Measurements from ENCODE around the gene RBM3.
"Not testable (repeated sequence)": the region's sequence is repeated elsewhere in the genome, so short reads cannot be mapped to it uniquely, and the experiment has no call there.

The RBM3 gene

GRCh38 chrX:48574270-48575266, at the start of gene RBM3:
RBM3 (plus strand) TSS chrX:48574484; CDS start chrX:48575181, 697 bp downstream.
- Mint-ChIP-seq H3K36me3 (ENCODE audit: low read depth) (peaks cover 56% of the 10 kb centered on the region), H3K4me3 (peak within 1 kb of the TSS; percentile 96), H3K27me3 (no peaks in the 10 kb centered on the region), H3K4me1 (ENCODE audit: low read depth) (peaks cover 26% of the 10 kb centered on the region), H3K9me3 (no peaks in the 10 kb centered on the region), H3K27ac (peak within 1 kb of the TSS; percentile 100)
- peak; percentile 89 for DNase-seq

GRCh38 chrX:48525853-48526252, 48.4 kb upstream of the RBM3 start:
- not testable (repeated sequence) for H3K27ac Mint-ChIP-seq, DNase-seq, H3K9me3 Mint-ChIP-seq, H3K4me3 Mint-ChIP-seq, H3K27me3 Mint-ChIP-seq
- H3K4me1 Mint-ChIP-seq (ENCODE audit: low read depth): peaks cover 19% of the 10 kb centered on the region
- H3K36me3 Mint-ChIP-seq (ENCODE audit: low read depth): peaks cover 59% of the 10 kb centered on the region

DNA sequence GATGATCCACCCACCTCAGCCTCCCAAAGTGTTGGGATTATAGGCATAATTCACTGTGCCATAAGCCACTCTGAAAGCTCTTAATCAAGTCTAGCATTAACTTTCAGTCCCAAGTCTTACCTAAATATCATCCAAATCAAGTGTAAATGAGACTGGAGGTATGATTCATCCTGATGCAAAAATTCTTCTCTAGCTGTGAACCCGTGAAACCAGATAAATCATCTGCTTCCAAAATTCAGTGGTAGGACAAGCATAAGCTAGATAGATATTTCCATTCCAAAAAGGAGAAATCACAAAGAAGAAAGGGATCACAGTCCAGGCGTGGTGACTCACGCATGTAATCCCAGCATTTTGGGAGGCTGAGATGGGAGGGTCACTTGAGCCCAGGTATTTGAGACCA, 43.5 kb upstream of the RBM3 start:
- H3K9me3 Mint-ChIP-seq: no peaks in the 10 kb centered on the region
- H3K27ac Mint-ChIP-seq: no peak overlapping the region
- peaks cover 13% of the 10 kb centered on the region for H3K4me1 Mint-ChIP-seq (ENCODE audit: low read depth)
- H3K36me3 Mint-ChIP-seq (ENCODE audit: low read depth): peaks cover 37% of the 10 kb centered on the region
- no peak for DNase-seq
- no peak overlapping the region for H3K4me3 Mint-ChIP-seq
- H3K27me3 Mint-ChIP-seq: peaks cover 4% of the 10 kb centered on the region

DNA sequence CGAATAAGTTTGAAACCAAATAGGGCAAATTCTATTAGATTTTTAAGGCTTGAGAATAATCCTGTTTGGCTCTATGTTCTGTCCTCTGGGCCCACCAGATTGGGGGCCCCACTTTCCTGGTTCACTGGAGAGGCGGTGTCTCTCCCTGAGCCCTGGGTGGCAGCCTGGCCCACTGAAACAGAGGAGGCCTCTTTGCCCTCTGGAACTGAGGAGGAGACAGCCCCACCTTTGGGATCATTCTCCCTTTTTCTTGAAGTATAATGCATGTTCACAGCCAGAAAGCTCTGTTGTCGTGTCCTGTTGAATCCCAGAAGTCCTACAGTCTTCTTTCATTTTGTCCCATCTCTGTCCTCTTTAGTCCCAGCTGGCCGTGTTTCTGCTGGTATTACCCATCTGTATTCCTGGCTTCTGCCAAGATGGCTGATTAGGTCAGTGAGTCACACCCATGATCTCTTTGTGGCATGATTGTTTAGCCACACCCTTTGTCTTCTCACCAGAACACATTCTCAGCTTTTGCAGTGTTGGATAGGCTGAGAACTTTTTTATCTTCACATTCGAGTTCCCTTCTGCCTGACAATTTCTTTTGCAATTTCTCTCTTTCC, 42.8 kb upstream of the RBM3 start:
- Mint-ChIP-seq H3K27me3 (peaks cover 4% of the 10 kb centered on the region), H3K27ac (no peak overlapping the region), H3K36me3 (ENCODE audit: low read depth) (peaks cover 31% of the 10 kb centered on the region), H3K4me1 (ENCODE audit: low read depth) (peaks cover 13% of the 10 kb centered on the region), H3K4me3 (no peak overlapping the region), H3K9me3 (no peaks in the 10 kb centered on the region)
- DNase-seq: no peak

DNA sequence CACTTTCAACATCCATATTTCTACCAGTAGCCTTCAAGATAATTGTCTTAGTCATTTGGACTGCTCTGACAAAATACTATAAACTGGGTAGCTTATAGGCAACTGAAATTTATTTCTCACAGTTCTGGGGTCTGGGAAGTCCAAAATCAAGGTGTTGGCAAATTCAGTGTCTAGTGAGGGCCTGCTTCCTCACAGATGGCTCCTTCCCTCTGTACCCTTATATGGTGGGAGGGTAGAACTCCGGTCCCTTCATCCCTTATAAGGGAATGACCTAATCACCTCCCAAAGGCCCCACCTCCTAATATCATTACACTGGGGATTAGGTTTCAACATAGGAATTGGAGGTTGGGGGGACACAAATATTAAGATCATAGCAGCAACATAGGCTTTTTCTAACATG, 42.1 kb upstream of the RBM3 start:
- H3K36me3 Mint-ChIP-seq (ENCODE audit: low read depth): peaks cover 24% of the 10 kb centered on the region
- no peak for DNase-seq
- no peak overlapping the region for H3K27ac Mint-ChIP-seq
- H3K27me3 Mint-ChIP-seq: peaks cover 4% of the 10 kb centered on the region
- H3K4me3 Mint-ChIP-seq: no peak overlapping the region
- H3K4me1 Mint-ChIP-seq (ENCODE audit: low read depth): peaks cover 11% of the 10 kb centered on the region
- no peaks in the 10 kb centered on the region for H3K9me3 Mint-ChIP-seq

- H3K27ac Mint-ChIP-seq: no peak overlapping the region
Measured at GRCh38 chrX:48533165-48533564, 41.1 kb upstream of the RBM3 start.

DNA sequence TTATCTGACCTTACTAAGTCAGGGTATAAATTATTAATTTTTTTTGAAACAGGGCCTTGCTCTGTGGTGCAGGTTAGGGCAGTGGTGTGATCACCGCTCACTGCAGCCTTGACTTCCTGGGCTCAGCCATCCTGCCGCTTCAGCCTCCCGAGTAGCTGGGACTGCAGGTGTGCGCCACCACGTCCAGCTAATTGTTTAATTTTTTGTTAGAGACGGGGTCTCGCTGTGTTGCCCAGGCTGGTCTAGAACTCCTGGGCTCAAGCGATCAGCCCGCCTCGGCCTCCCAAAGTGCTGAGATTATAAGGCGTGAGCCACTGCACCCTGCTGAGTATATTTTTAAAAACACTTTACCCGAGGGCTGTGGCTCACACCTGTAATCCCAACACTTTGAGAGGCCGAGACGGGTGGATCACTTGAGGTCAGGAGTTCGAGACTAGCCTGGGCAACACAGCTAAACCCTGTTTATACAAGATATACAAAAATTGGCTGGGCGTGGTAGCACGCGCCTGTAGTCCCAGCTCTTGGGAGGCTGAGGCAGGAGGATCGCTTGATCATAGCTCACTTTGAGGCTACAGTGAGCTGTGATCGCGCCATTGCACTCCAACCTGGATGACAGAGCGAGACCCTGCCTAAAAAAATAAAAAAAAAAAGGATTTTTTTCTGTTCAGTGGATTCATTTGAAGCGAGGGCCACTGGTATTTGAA, 35.5 kb upstream of the RBM3 start:
- peak overlapping the region; percentile 98 for H3K27ac Mint-ChIP-seq
- DNase-seq: no peak
- peaks cover 19% of the 10 kb centered on the region for H3K4me1 Mint-ChIP-seq (ENCODE audit: low read depth)
- peak overlapping the region; percentile 83 for H3K4me3 Mint-ChIP-seq
- H3K27me3 Mint-ChIP-seq: peaks cover 6% of the 10 kb centered on the region
- peaks cover 22% of the 10 kb centered on the region for H3K36me3 Mint-ChIP-seq (ENCODE audit: low read depth)
- no peaks in the 10 kb centered on the region for H3K9me3 Mint-ChIP-seq

More at GRCh38 chrX:48533165-48533564, 41.1 kb upstream of the RBM3 start:
- H3K4me1 Mint-ChIP-seq (ENCODE audit: low read depth): peaks cover 11% of the 10 kb centered on the region
- H3K9me3 Mint-ChIP-seq: no peaks in the 10 kb centered on the region
- peaks cover 6% of the 10 kb centered on the region for H3K27me3 Mint-ChIP-seq
- H3K4me3 Mint-ChIP-seq: no peak overlapping the region
- DNase-seq: no peak
- H3K36me3 Mint-ChIP-seq (ENCODE audit: low read depth): peaks cover 14% of the 10 kb centered on the region

GRCh38 chrX:48539345-48540027, 34.8 kb upstream of the RBM3 start, which contains the start of gene TBC1D25:
TBC1D25 (plus strand) TSS chrX:48539714; CDS start chrX:48539798, 84 bp downstream.
- H3K9me3 Mint-ChIP-seq: no peaks in the 10 kb centered on the region
- peaks cover 19% of the 10 kb centered on the region for H3K4me1 Mint-ChIP-seq (ENCODE audit: low read depth)
- H3K4me3 Mint-ChIP-seq: peak within 1 kb of the TSS; percentile 83
- peaks cover 6% of the 10 kb centered on the region for H3K27me3 Mint-ChIP-seq
- peaks cover 27% of the 10 kb centered on the region for H3K36me3 Mint-ChIP-seq (ENCODE audit: low read depth)
- peak; percentile 94 for DNase-seq
- peak within 1 kb of the TSS; percentile 98 for H3K27ac Mint-ChIP-seq

- peaks cover 2% of the 10 kb centered on the region for H3K27me3 Mint-ChIP-seq
- no peak for DNase-seq
- peaks cover 19% of the 10 kb centered on the region for H3K4me1 Mint-ChIP-seq (ENCODE audit: low read depth)
- H3K27ac Mint-ChIP-seq: peak overlapping the region; percentile 98
- peak overlapping the region; percentile 83 for H3K4me3 Mint-ChIP-seq
- no peaks in the 10 kb centered on the region for H3K9me3 Mint-ChIP-seq
- H3K36me3 Mint-ChIP-seq (ENCODE audit: low read depth): peaks cover 32% of the 10 kb centered on the region
Measured at GRCh38 chrX:48540028-48540375, 34.3 kb upstream of the RBM3 start.

DNA sequence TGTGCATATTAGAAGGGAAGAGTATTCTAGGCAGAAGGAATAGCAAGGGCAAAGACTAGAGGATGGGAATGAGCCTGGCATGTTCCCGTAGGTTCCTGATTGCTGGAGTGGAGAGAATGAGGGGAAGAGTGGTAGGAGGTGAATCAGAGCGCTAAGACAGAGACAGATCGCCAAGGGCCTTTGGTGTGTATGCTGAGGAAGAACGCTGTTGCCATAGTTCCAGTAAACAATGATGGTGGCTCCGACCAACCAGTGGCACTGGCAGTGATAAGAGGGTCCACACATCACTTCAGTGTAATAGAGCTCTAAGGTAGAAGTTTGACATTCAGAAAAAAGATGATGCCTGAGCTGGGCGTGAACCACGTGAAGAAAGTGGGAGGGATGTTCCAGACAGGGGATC, 33.8 kb upstream of the RBM3 start:
- peak overlapping the region; percentile 98 for H3K27ac Mint-ChIP-seq
- no peaks in the 10 kb centered on the region for H3K9me3 Mint-ChIP-seq
- peak overlapping the region; percentile 83 for H3K4me3 Mint-ChIP-seq
- DNase-seq: no peak
- peaks cover 2% of the 10 kb centered on the region for H3K27me3 Mint-ChIP-seq
- peaks cover 19% of the 10 kb centered on the region for H3K4me1 Mint-ChIP-seq (ENCODE audit: low read depth)
- peaks cover 33% of the 10 kb centered on the region for H3K36me3 Mint-ChIP-seq (ENCODE audit: low read depth)

- H3K4me3 Mint-ChIP-seq: peak overlapping the region; percentile 83
- no peaks in the 10 kb centered on the region for H3K9me3 Mint-ChIP-seq
- H3K4me1 Mint-ChIP-seq (ENCODE audit: low read depth): peaks cover 19% of the 10 kb centered on the region
- peaks cover 2% of the 10 kb centered on the region for H3K27me3 Mint-ChIP-seq
- DNase-seq: no peak
- peaks cover 35% of the 10 kb centered on the region for H3K36me3 Mint-ChIP-seq (ENCODE audit: low read depth)
- H3K27ac Mint-ChIP-seq: peak overlapping the region; percentile 98
Measured at GRCh38 chrX:48541140-48541814, 33.0 kb upstream of the RBM3 start.

DNA sequence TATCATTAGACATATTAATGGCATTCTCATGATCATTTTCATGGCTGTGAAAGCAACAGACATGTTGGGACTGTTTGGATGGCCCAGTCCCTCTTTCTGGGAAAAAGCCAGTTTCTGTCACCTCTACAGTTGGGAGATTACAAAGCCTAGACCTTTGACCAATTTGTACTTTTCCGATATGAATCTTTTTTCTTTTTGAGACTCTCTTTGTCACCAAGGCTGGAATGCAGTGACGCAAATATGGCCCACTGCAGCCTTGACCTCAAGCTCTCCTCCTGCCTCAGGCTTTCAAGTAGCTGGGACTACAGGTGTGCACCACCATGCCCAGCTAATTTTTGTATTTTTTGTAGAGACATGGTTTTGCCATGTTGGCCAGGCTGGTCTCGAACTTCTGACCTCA, 25.4 kb upstream of the RBM3 start:
- peaks cover 47% of the 10 kb centered on the region for H3K36me3 Mint-ChIP-seq (ENCODE audit: low read depth)
- H3K4me3 Mint-ChIP-seq: no peak overlapping the region
- no peak for DNase-seq
- no peaks in the 10 kb centered on the region for H3K4me1 Mint-ChIP-seq (ENCODE audit: low read depth)
- H3K27ac Mint-ChIP-seq: no peak overlapping the region
- no peaks in the 10 kb centered on the region for H3K27me3 Mint-ChIP-seq
- no peaks in the 10 kb centered on the region for H3K9me3 Mint-ChIP-seq

DNA sequence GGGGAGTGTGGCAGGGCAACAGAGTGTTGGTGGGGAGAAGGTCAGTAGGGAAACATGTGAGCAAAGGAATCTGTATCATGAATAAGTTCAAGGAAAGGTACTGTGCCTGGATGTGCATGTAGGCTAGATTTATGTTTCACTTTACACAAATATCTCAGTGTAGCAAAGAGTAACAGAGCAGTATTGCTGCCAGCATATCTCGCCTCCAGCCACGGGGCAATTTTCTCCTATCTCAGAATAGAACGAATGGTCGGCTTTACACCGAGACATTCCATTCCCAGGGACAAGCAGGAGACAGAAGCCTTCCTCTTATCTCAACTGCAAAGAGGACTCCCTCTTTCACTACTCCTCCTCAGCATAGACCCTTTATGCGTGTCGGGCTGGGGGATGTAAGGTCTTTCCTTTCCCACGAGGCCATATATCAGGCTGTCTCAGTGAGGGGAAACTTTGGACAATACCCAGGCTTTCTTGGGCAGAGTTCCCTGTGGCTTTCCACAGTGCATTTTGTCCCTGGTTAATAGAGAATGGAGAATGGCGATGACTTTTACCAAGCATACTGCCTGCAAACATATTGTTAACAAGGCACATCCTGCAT, 18.5 kb upstream of the RBM3 start:
- H3K36me3 Mint-ChIP-seq (ENCODE audit: low read depth): peaks cover 58% of the 10 kb centered on the region

More for the DNA sequence above, 18.5 kb upstream of the RBM3 start:
- not testable (repeated sequence) for DNase-seq; H3K27ac Mint-ChIP-seq; H3K4me1 Mint-ChIP-seq (ENCODE audit: low read depth); H3K27me3 Mint-ChIP-seq; H3K4me3 Mint-ChIP-seq; H3K9me3 Mint-ChIP-seq
